ENCODE data around the gene SLC2A4. TPM values are rescaled to one million over a fixed set of nuclear protein-coding genes. Genes with fewer than 3 reads are reported as not detected.
A peak's percentile ranks its signal among the peaks of the same experiment; 100 is the strongest.
"Not testable (repeated sequence)": the region's sequence is repeated elsewhere in the genome, so short reads cannot be mapped to it uniquely, and the experiment has no call there.

SLC2A4 gene
- total RNA-seq, 1 donor from 2014 or later, result 0.30 TPM

DNA sequence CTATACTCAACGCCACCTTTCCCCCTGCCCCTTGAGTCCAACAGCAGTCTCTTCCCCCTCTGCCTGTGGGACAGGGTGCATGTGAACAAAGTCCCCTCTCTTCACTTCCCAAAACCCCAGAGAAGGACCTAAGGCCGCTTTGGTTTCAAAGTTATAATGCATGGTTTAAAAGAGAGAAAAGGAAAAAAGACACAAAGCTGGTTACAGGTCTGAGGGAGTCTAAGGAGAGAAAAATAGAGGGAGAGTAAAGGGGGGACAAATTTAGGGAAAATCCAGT lies 38.1 kb upstream of the SLC2A4 start:
- FAIRE-seq, result no peak
- Histone ChIP-seq H3K27ac (ENCODE audit: low read depth, low read length) (peak overlapping the region; percentile 98), H3K4me1 (ENCODE audit: insufficient read depth, low read length) (peaks cover 18% of the 10 kb centered on the region), H3K79me2 (ENCODE audit: insufficient read depth, low read length) (peaks cover 67% of the 10 kb centered on the region), H3K9ac (ENCODE audit: low read length) (peak overlapping the region; percentile 99), H3K36me3 (ENCODE audit: insufficient read depth, low read length) (peaks cover 26% of the 10 kb centered on the region), H4K20me1 (ENCODE audit: insufficient read depth, low read length) (peaks cover 16% of the 10 kb centered on the region), H3K4me2 (ENCODE audit: low read length) (peak overlapping the region; percentile 99), H3K4me3 (ENCODE audit: insufficient read depth, low read depth, low read length) (peak overlapping the region; percentile 92), H3K9me3 (ENCODE audit: insufficient read depth, low read depth, low read length) (no peaks in the 10 kb centered on the region), H2AFZ (ENCODE audit: low read depth, low read length) (peak overlapping the region; percentile 14), H3K27me3 (ENCODE audit: insufficient read depth, low read length) (no peaks in the 10 kb centered on the region)
- H3K27me3 Mint-ChIP-seq (ENCODE audit: low read depth, unreplicated experiment), result no peaks in the 10 kb centered on the region
- no peak for DNase-seq (ENCODE audit: low read depth)
- TF ChIP-seq, protein P1, sequence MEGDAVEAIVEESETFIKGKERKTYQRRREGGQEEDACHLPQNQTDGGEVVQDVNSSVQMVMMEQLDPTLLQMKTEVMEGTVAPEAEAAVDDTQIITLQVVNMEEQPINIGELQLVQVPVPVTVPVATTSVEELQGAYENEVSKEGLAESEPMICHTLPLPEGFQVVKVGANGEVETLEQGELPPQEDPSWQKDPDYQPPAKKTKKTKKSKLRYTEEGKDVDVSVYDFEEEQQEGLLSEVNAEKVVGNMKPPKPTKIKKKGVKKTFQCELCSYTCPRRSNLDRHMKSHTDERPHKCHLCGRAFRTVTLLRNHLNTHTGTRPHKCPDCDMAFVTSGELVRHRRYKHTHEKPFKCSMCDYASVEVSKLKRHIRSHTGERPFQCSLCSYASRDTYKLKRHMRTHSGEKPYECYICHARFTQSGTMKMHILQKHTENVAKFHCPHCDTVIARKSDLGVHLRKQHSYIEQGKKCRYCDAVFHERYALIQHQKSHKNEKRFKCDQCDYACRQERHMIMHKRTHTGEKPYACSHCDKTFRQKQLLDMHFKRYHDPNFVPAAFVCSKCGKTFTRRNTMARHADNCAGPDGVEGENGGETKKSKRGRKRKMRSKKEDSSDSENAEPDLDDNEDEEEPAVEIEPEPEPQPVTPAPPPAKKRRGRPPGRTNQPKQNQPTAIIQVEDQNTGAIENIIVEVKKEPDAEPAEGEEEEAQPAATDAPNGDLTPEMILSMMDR (IDR thresholded peaks at IDR 0.05; ENCODE audit: insufficient read depth, low read depth, low read length), result no peak
- no peak for TF ChIP-seq EZH2 (IDR thresholded peaks at IDR 0.05; ENCODE audit: insufficient read depth, low read length)
- H3K4me1 Mint-ChIP-seq (ENCODE audit: low read depth, unreplicated experiment), result peaks cover 12% of the 10 kb centered on the region
- no peaks in the 10 kb centered on the region for H3K9me3 Mint-ChIP-seq (ENCODE audit: unreplicated experiment)
- peak overlapping the region; percentile 94 for H3K4me3 Mint-ChIP-seq (ENCODE audit: unreplicated experiment)
- H3K36me3 Mint-ChIP-seq (ENCODE audit: low read depth, unreplicated experiment), result peaks cover 7% of the 10 kb centered on the region
- H3K27ac Mint-ChIP-seq (ENCODE audit: unreplicated experiment), result peak overlapping the region; percentile 77

DNA sequence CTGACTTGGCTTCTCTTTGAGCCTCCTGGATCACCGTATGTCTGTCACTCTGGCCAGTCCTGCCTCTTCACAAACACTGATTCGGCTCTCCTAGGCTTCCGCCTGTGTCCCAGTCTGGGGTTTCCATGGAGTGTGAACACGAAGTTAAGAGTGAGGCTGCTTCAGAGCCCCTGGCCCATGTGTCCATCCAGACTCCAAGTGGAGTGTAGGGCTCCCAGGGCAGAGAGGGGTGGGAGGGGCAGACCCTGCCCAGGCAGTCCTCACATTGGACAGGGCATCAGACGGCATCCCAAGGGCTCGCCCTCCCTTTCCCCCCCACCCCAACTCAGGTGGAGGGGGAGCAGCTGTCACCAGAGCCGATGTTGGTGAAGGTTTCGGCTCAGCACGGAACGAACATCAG lies 37.7 kb upstream of the SLC2A4 start:
- H3K27ac Mint-ChIP-seq (ENCODE audit: unreplicated experiment), result not testable (repeated sequence)

DNA sequence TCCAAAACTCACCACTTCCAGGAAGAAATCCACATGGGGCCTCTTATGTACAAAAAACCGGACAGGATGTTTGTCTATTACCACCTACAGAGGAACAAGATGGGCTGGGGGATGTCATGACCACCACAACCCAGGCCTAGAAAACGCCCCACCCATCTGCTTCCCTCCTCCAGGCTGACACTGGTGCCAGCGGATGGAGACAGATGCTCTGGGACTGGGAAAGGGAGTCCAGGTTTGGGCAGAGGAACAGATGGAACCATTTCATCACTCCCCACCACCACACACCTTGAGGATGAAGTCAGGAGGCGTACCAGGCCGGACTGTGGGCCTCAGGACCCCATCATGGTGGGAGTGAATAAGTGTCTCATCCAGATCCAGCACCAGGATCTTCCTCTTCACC lies 34.7 kb upstream of the SLC2A4 start:
- peak overlapping the region; percentile 12 for H3K9ac ChIP-seq (ENCODE audit: low read length)
- peaks cover 67% of the 10 kb centered on the region for H3K79me2 ChIP-seq (ENCODE audit: insufficient read depth, low read length)
- no peaks in the 10 kb centered on the region for H3K9me3 ChIP-seq (ENCODE audit: insufficient read depth, low read depth, low read length)
- Mint-ChIP-seq H3K4me3 (ENCODE audit: unreplicated experiment) (peak overlapping the region; percentile 45), H3K27me3 (ENCODE audit: low read depth, unreplicated experiment) (no peaks in the 10 kb centered on the region), H3K9me3 (ENCODE audit: unreplicated experiment) (no peaks in the 10 kb centered on the region), H3K36me3 (ENCODE audit: low read depth, unreplicated experiment) (peaks cover 7% of the 10 kb centered on the region), H3K27ac (ENCODE audit: unreplicated experiment) (no peak overlapping the region), H3K4me1 (ENCODE audit: low read depth, unreplicated experiment) (peaks cover 18% of the 10 kb centered on the region)
- peaks cover 16% of the 10 kb centered on the region for H3K36me3 ChIP-seq (ENCODE audit: insufficient read depth, low read length)
- no peaks in the 10 kb centered on the region for H3K27me3 ChIP-seq (ENCODE audit: insufficient read depth, low read length)
- peaks cover 32% of the 10 kb centered on the region for H4K20me1 ChIP-seq (ENCODE audit: insufficient read depth, low read length)
- FAIRE-seq (no peak), DNase-seq (ENCODE audit: low read depth) (no peak)
- no peak overlapping the region for H3K4me3 ChIP-seq (ENCODE audit: insufficient read depth, low read depth, low read length)
- TF ChIP-seq, protein P1 (IDR thresholded peaks at IDR 0.05; ENCODE audit: insufficient read depth, low read depth, low read length), result no peak
- TF ChIP-seq EZH2 (IDR thresholded peaks at IDR 0.05; ENCODE audit: insufficient read depth, low read length), result no peak
- H3K27ac ChIP-seq (ENCODE audit: low read depth, low read length), result no peak overlapping the region
- H2AFZ ChIP-seq (ENCODE audit: low read depth, low read length), result no peak overlapping the region
- H3K4me2 ChIP-seq (ENCODE audit: low read length), result no peak overlapping the region
- peaks cover 10% of the 10 kb centered on the region for H3K4me1 ChIP-seq (ENCODE audit: insufficient read depth, low read length)

More for the DNA sequence above, 37.7 kb upstream of the SLC2A4 start:
- not testable (repeated sequence) for H3K27me3 Mint-ChIP-seq (ENCODE audit: low read depth, unreplicated experiment); H3K36me3 Mint-ChIP-seq (ENCODE audit: low read depth, unreplicated experiment); H3K27ac ChIP-seq (ENCODE audit: low read depth, low read length); DNase-seq (ENCODE audit: low read depth); H3K9ac ChIP-seq (ENCODE audit: low read length); H2AFZ ChIP-seq (ENCODE audit: low read depth, low read length); H3K4me2 ChIP-seq (ENCODE audit: low read length); H3K27me3 ChIP-seq (ENCODE audit: insufficient read depth, low read length); H3K4me3 ChIP-seq (ENCODE audit: insufficient read depth, low read depth, low read length); FAIRE-seq; H3K9me3 Mint-ChIP-seq (ENCODE audit: unreplicated experiment); H3K9me3 ChIP-seq (ENCODE audit: insufficient read depth, low read depth, low read length)
- Histone ChIP-seq H3K79me2 (ENCODE audit: insufficient read depth, low read length) (peaks cover 67% of the 10 kb centered on the region), H3K4me1 (ENCODE audit: insufficient read depth, low read length) (peaks cover 18% of the 10 kb centered on the region), H3K36me3 (ENCODE audit: insufficient read depth, low read length) (peaks cover 26% of the 10 kb centered on the region), H4K20me1 (ENCODE audit: insufficient read depth, low read length) (peaks cover 20% of the 10 kb centered on the region)
- Mint-ChIP-seq H3K4me1 (ENCODE audit: low read depth, unreplicated experiment) (peaks cover 17% of the 10 kb centered on the region), H3K4me3 (ENCODE audit: unreplicated experiment) (peak overlapping the region; percentile 94)

Data from astrocyte (in vitro differentiated cells and primary cell).